C4-2B (cell line): ENCODE data around the gene S100A3.

Experiments used
- CTCF ChIP-seq: fragments of 450-650 bp; conservative IDR thresholded peaks from 2 replicates; pipeline ENCODE4 v1.5.1; 2017; ENCODE audit warnings: mild to moderate bottlenecking
- ZFX ChIP-seq: fragments of 450-650 bp; IDR thresholded peaks from 2 replicates; pipeline ENCODE4 v1.6.1; 2017

DNA sequence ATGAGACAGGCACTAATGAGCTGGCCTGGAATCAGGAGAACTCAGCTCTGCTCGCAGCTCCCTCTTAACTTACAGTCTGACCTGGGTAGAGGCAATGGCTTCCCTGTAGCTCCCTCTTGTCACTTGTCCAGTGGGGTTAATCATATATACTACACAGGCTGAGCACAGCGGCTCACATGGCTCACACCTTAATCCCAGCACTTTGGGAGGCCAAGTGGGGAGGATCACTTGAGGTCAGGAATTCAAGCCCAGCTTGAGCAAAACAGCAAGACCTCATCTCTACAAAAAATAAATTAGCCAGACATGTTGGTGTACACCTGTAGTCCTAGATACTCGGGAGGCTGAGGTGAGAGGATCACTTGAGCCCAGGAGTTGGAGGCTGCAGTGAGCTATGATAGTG lies 17.4 kb downstream of the S100A3 start:
- no peak for TF ChIP-seq CTCF
- TF ChIP-seq ZFX = no peak
